Hematopoietic multipotent progenitor cell treated with erythropoietin and hydrocortisone succinate and interleukin-3 and kit ligand, for 17 days (in vitro differentiated cells): ENCODE data around the gene HACD4.
"Not testable (repeated sequence)": the region's sequence is repeated elsewhere in the genome, so short reads cannot be mapped to it uniquely, and the experiment has no call there.

Experiments
- DNase-seq: peaks from one replicate; pipeline ENCODE4 v3.0.0-alpha.2; 2015; ENCODE audit warnings: low spot score

Gene HACD4

DNA sequence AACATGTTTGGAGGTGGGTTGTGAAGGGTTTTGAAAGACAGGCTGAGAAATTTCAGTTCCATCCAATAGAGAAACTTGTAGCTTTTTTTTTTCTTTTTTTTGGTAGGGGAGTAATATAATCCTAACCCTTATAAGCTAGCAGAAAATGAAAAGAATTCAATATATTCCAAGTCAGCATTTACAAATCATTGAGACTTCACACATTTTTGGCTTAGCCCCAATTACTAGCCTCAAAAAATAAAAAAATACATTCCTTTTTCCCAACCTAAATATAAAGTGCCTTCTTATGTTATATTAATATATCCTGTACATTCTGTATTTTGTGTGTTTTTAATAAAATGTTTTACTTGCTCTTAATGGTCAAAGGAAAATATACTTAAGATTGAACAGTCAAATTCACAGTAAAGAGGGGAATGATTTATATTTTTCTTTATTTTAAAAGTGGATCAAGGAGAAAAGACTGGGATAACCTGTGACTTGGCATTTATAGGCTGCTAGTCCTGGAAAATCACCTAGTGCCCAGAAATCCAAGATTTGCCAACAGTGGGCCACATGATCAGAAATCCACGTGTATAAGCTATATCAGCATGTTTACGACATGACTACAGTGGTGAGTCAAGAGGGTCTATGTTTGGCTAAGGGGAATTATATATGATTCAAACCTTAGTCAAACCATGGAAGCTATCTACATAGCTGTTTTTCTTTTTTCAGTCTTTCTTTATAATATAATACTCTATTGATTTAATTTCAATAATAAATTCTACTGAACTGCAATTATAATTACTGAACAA lies 14.5 kb downstream of the HACD4 start:
- no peak for DNase-seq

DNA sequence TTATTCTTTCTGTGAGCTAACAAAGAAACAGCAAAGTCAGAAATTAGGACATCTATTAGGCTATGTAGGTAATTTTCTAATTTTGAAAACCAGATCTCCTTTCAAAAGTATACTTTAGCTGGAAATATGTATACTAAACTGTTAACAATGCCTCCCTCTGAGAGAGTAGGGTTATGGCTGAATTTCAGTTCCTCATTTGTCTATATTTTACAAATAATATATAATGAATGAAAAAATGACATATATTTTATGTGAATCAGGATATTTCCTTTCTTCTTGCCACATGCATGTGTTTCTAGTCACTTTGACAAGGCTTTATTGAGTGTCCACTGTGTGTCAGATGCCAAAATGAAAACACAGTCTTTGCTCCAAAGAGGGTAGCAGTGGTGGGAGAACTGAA lies 15.4 kb downstream of the HACD4 start:
- DNase-seq = no peak

- DNase-seq = no peak
Observed at GRCh38 chr9:21015129-21015815, 16.2 kb downstream of the HACD4 start.

DNA sequence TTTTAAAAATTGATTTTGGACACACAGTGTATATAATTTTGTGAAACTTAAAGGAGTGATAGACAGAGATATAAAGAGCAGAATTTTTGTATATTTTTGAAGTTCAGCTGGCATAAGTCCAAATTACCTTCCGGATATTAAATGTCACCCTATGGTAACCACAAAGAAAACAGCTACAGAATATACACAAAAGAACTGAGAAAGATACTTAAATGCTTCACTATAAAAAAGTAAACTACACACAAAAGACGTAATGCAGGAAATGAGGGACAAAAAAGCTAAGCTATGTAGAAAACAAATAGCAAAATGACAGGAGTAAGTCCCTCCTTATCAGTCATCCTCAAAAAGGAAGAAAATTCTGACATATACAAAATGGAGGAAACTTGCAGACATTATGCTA lies 29.4 kb downstream of the HACD4 start:
- DNase-seq = no peak

GRCh38 chr9:21001581-21001980 lies 29.9 kb downstream of the HACD4 start:
- DNase-seq = no peak

GRCh38 chr9:20997503-20998076 lies 33.9 kb downstream of the HACD4 start:
- DNase-seq = no peak

DNA sequence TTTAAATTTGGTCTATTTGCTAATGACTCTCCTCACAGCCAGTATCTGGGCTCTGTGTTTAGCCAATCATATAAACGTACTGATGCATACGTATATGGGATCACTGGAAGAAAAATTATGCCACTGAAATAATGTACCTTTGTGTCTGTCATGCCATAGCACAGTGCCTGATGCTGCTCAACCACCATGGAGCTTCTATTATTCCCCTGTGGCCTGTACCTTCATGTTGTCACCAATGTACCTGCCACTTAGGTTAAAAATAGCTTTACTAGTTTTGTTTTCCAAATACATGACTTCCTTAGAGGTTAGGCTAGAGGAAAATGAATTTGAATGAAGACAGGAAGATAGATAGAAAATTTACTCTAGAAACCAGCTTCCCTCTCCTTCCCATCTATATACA lies 34.6 kb downstream of the HACD4 start:
- DNase-seq = no peak

GRCh38 chr9:20995616-20996015 lies 35.8 kb downstream of the HACD4 start:
- no peak for DNase-seq

- no peak for DNase-seq
Observed at GRCh38 chr9:20994486-20994885, 37.0 kb downstream of the HACD4 start.

DNA sequence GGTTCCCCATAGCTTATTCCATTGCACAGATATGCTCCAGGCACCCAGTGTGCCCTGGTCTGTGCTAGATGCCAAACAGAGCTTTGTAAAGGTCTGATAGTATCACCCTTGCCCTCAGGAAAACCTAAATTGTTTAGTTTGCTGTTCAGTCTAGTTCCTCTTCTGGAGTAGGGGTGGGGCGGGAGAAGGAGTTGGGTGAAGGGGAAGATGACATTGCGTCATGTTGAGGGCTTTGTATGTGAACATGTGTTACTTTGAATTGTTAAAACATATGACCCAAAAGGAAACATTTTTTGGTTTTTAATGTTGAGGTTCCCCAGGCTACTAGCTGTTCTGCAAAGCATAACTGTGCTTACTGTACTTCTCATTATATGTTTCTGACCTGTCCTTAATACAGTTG lies 40.6 kb downstream of the HACD4 start:
- no peak for DNase-seq

DNA sequence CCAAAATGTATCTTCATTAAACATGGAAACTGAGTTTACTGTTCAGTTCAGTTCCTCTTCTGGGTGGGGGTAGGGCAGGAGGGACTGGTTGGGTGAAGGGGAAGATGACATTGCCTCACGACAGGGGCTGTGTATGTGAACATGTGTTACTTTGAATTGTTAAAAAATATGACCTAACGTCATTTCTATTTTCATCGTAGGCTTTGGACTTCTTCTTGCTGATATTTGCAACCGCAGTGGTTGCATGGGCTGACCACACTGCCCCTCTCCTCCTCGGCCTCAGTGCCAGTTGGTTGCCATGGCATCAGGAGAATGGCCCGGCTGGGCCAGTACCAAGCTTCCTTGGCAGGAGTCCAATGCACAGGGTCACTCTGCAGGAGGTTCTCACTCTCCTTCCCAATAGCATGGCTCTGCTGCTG lies 41.5 kb downstream of the HACD4 start:
- DNase-seq = no peak

GRCh38 chr9:20988671-20989315 lies 42.6 kb downstream of the HACD4 start:
- DNase-seq = no peak

- no peak for DNase-seq
Observed at GRCh38 chr9:20988061-20988460, 43.4 kb downstream of the HACD4 start.

DNA sequence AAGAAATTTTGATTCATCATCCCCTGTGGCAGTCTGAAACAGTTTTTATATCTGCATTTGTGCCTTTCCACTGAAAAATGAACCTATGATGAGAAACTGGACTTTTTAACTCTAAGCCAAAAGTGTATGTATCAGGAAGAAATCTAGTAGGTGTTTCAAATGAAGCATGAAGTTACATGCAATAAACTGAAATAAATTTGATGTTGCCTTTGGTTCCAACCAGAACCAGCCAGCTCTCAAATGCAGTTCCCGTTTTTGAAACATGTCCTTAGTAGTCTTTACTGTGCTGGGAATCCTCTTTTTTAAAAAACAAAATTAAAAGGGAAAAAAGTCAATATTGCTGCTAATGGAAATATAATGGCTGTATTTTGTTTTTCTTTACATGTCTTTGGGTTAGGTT lies 43.9 kb downstream of the HACD4 start:
- no peak for DNase-seq

DNA sequence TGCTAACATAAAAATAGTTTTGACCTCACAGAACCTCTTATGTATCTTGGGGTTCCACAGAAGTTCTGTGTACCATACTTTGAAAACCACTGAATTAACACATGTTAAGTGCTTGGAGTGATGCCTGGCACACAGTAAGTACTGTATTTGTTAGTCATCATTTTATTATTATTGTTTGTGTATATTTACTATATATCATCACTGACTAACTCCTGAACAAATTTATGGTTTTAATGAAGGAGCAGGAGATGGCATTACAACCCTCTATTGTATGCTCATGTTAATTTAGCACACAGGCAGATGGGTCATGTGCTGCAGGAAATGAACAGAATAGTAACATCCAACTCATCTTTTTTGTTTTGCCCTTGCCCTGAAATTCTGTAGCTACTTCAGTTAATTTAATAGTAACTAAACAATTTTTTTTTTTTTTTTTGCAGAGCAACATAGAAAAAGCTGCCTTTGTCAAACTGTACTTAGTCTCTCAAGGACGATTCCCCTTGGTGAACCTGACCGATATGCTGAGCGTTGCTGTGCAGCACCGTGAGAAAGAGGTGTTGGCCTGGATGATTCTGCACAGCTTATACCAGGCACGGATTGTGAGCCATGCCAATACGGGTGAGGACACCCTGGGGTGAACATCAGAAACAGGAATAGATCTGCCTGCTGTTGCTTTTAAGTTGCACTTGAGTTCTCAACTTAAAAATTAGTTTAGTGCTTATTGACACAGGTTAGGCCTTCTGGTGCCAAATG lies 45.4 kb downstream of the HACD4 start:
- no peak for DNase-seq

- DNase-seq = no peak
Observed at GRCh38 chr9:20984506-20984905, 46.9 kb downstream of the HACD4 start.

GRCh38 chr9:20981486-20981885 lies 50.0 kb downstream of the HACD4 start:
- DNase-seq = no peak

DNA sequence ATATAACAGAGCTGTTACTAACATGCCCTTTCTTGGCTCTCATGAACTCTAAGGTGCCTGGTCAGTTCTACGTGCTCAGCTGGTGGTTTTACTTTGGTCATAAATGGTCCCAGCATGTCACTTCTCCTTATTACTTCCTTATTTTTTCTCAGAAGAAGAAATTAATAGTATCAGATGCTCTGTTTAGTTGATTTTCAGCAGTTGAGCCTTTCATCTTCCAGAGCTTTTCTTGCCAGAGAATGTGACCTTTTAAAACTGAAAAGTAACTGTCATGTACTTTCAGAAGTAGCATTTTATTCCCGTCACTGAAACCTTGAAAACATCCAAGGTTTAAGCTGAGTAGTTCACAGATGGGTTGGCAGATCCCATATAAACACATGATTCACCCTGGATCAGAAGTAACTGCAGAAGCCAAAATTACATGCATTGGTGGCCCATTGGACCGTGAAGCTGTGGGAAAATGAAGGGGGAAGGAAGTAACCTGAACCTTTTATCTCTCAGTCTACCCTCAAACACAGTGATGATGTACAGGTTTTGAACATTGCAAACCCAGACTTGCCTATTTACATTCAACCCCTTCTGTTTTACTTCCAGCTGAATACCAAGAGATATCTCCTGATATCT lies 50.5 kb downstream of the HACD4 start:
- DNase-seq = no peak

- no peak for DNase-seq
Observed at GRCh38 chr9:20978249-20978648, 53.2 kb downstream of the HACD4 start.

DNA sequence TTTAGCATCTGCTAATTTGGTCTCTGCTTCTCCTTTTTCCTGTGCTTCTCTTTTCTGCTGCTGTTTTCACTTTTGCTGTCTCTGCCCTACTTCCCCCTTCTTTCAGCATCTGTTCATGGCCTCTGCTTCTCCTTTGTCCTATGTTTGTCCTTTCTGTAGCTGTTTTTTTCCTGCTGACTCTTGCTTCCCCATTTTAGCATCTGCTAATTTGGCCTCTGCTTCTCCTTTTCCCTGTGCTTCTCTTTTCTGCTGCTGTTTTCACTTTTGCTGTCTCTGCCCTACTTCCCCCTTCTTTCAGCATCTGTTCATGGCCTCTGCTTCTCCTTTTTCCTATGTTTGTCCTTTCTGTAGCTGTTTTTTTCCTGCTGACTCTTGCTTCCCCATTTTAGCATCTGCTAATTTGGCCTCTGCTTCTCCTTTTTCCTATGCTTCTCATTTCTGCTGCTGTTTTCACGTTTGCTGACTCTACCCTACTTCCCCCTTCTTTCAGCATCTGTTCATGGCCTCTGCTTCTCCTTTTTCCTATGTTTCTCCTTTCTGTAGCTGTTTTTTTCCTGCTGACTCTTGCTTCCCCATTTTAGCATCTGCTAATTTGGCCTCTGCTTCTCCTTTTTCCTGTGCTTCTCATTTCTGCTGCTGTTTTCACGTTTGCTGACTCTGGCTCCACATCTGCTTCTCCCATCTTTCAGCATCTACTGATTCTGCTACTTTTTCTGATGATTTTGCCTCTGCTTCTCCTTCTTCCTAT lies 57.1 kb downstream of the HACD4 start:
- not testable (repeated sequence) for DNase-seq
